A673 (cell line): ENCODE measurements around the gene SUCLA2.

Experiments used
- CTCF ChIP-seq: fragments of 300-800, 200-600 bp; sonication (generic); conservative IDR thresholded peaks from 2 replicates; pipeline ENCODE4 v1.5.1; 2017; ENCODE audit warnings: low read depth, mild to moderate bottlenecking, antibody characterized with exemption, low read length, moderate library complexity, mixed read lengths
- EZH2 ChIP-seq: fragments of 200-600 bp; sonication (generic); IDR thresholded peaks from 2 replicates; pipeline ENCODE4 v1.6.1; 2017; ENCODE audit warnings: borderline replicate concordance, low read depth, mild to moderate bottlenecking, mixed read lengths, antibody characterized with exemption, low read length; ENCODE audit not compliant: poor library complexity, severe bottlenecking

DNA sequence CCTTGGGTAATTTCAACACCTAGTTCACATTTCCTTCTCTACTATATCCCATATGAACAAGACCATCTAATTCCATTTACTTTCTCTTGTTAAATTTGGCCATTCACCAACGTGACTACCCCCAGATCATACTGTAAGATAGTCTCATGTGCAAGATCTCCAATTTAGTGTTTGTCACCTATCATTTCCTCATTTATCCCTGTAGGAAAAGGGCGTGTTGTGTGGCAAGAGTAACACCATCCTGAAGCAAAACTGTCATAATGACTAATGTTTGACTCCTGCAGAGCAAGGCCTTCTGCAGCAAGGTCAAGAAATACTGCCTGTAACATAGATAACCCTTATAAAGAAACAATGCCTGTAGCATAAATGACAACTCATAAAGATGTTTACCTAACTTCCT is 51.3 kb downstream of the SUCLA2 start:
- TF ChIP-seq CTCF = no peak
- TF ChIP-seq EZH2 = no peak
